Activated gamma-delta T cell treated with Interleukin-2 at 50 U/mL for 16 hours (primary cell): ENCODE measurements around the gene ZNF280C.
"Not testable (repeated sequence)": the region's sequence is repeated elsewhere in the genome, so short reads cannot be mapped to it uniquely, and the experiment has no call there.

Experiments used
- DNase-seq: peaks from one replicate; pipeline ENCODE4 v3.0.0-alpha.2; 2020

ZNF280C gene

GRCh38 chrX:130253916-130254315 lies 14.8 kb downstream of the ZNF280C start:
- DNase-seq: no peak

GRCh38 chrX:130251671-130252070 lies 17.0 kb downstream of the ZNF280C start:
- DNase-seq: no peak

- DNase-seq: no peak
Measured at GRCh38 chrX:130247996-130248395, 20.7 kb downstream of the ZNF280C start.

- DNase-seq: no peak
Measured at GRCh38 chrX:130246084-130246483, 22.6 kb downstream of the ZNF280C start.

GRCh38 chrX:130245441-130245840 lies 23.3 kb downstream of the ZNF280C start:
- DNase-seq: no peak

- not testable (repeated sequence) for DNase-seq
Measured at GRCh38 chrX:130231184-130231583, 37.5 kb downstream of the ZNF280C start.

- DNase-seq: no peak
Measured at GRCh38 chrX:130228871-130229270, 39.8 kb downstream of the ZNF280C start.

- no peak for DNase-seq
Measured at GRCh38 chrX:130224810-130225209, 43.9 kb downstream of the ZNF280C start.

- no peak for DNase-seq
Measured at GRCh38 chrX:130216320-130216719, 52.4 kb downstream of the ZNF280C start.

GRCh38 chrX:130213376-130213775 lies 55.3 kb downstream of the ZNF280C start:
- no peak for DNase-seq

- DNase-seq: no peak
Measured at GRCh38 chrX:130212371-130212770, 56.3 kb downstream of the ZNF280C start.

- DNase-seq: no peak
Measured at GRCh38 chrX:130211415-130212186, 57.1 kb downstream of the ZNF280C start.

GRCh38 chrX:130204647-130205046 lies 64.1 kb downstream of the ZNF280C start:
- no peak for DNase-seq

GRCh38 chrX:130197464-130197863 lies 71.2 kb downstream of the ZNF280C start:
- DNase-seq: no peak

GRCh38 chrX:130196466-130196865 lies 72.2 kb downstream of the ZNF280C start:
- DNase-seq: no peak

- DNase-seq: no peak
Measured at GRCh38 chrX:130190801-130191200, 77.9 kb downstream of the ZNF280C start.

- DNase-seq: no peak
Measured at GRCh38 chrX:130186651-130187050, 82.0 kb downstream of the ZNF280C start.

- DNase-seq: no peak
Measured at GRCh38 chrX:130184857-130185256, 83.8 kb downstream of the ZNF280C start.

GRCh38 chrX:130184168-130184567 lies 84.5 kb downstream of the ZNF280C start:
- no peak for DNase-seq

GRCh38 chrX:130179579-130180215 lies 89.0 kb downstream of the ZNF280C start:
- DNase-seq: no peak

- DNase-seq: no peak
Measured at GRCh38 chrX:130179170-130179569, 89.5 kb downstream of the ZNF280C start.

GRCh38 chrX:130176942-130177341 lies 91.8 kb downstream of the ZNF280C start:
- DNase-seq: no peak

GRCh38 chrX:130176354-130176776 lies 92.3 kb downstream of the ZNF280C start:
- no peak for DNase-seq

- DNase-seq: no peak
Measured at GRCh38 chrX:130174937-130175336, 93.8 kb downstream of the ZNF280C start.
